PC-9 (cell line): ENCODE data around the gene GLI1.

Source experiments
- CTCF ChIP-seq: fragments of 200-600 bp; sonication (generic); conservative IDR thresholded peaks from 2 replicates; pipeline ENCODE4 v1.6.1; 2017; ENCODE audit warnings: mixed run types, antibody characterized with exemption, mild to moderate bottlenecking, moderate library complexity
- EZH2 ChIP-seq: fragments of 200-600 bp; sonication (generic); IDR thresholded peaks from 2 replicates; pipeline ENCODE4 v1.8.0; 2017; ENCODE audit warnings: antibody characterized with exemption, low read depth

- TF ChIP-seq CTCF (no peak), EZH2 (no peak)
These were observed 40.6 kb downstream of the GLI1 start for GRCh38 chr12:57500213-57500612.
